Astrocyte (in vitro differentiated cells and primary cell): ENCODE results near the gene TRIM52. TPM values are rescaled to one million over a fixed set of nuclear protein-coding genes. Genes with fewer than 3 reads are reported as not detected.
"Not testable (repeated sequence)": the region's sequence is repeated elsewhere in the genome, so short reads cannot be mapped to it uniquely, and the experiment has no call there.

Experiments used
- DNase-seq: peaks from one replicate; pipeline ENCODE4 v3.0.0-alpha.2; 2010; ENCODE audit warnings: low read depth
- FAIRE-seq: peaks from 2 replicates; lab custom pipeline; 2011; peaks lifted over from hg19 to GRCh38; lab: Jason Lieb, UNC
- H2AFZ ChIP-seq: 2 replicates; pipeline ENCODE4 v1.6.0; 2012; ENCODE audit warnings: low read depth, low read length, inconsistent platforms
- H3K27ac ChIP-seq: 2 replicates; pipeline ENCODE4 v1.5.1; 2011; ENCODE audit warnings: low read depth, low read length, inconsistent platforms
- H3K27me3 ChIP-seq: 2 replicates; pipeline ENCODE4 v1.6.0; 2011; ENCODE audit warnings: low read length, inconsistent platforms; ENCODE audit not compliant: insufficient read depth
- H3K36me3 ChIP-seq: 2 replicates; pipeline ENCODE4 v1.5.1; 2011; ENCODE audit warnings: low read length, inconsistent platforms; ENCODE audit not compliant: insufficient read depth
- H3K4me1 ChIP-seq: 2 replicates; pipeline ENCODE4 v1.5.1; 2011; ENCODE audit warnings: low read length, inconsistent platforms; ENCODE audit not compliant: insufficient read depth
- H3K4me2 ChIP-seq: 2 replicates; pipeline ENCODE4 v1.6.0; 2012; ENCODE audit warnings: low read length, inconsistent platforms
- H3K4me3 ChIP-seq: 2 replicates; pipeline ENCODE4 v1.5.1; 2011; ENCODE audit warnings: low read depth, mild to moderate bottlenecking, low read length, inconsistent platforms; ENCODE audit not compliant: insufficient read depth
- H3K79me2 ChIP-seq: 2 replicates; pipeline ENCODE4 v1.6.0; 2012; ENCODE audit warnings: mild to moderate bottlenecking, low read length, inconsistent platforms; ENCODE audit not compliant: insufficient read depth
- H3K9ac ChIP-seq: 2 replicates; pipeline ENCODE4 v1.6.0; 2012; ENCODE audit warnings: mild to moderate bottlenecking, low read length, inconsistent platforms
- H3K9me3 ChIP-seq: 2 replicates; pipeline ENCODE4 v1.5.1; 2012; ENCODE audit warnings: low read depth, mild to moderate bottlenecking, low read length, inconsistent platforms; ENCODE audit not compliant: insufficient read depth
- H4K20me1 ChIP-seq: 2 replicates; pipeline ENCODE4 v1.6.0; 2012; ENCODE audit warnings: low read length, inconsistent platforms; ENCODE audit not compliant: insufficient read depth
- H3K27ac Mint-ChIP-seq: one replicate; pipeline ENCODE4 v1.8.0; 2021; ENCODE audit warnings: mild to moderate bottlenecking, mixed read lengths; ENCODE audit not compliant: unreplicated experiment
- H3K27me3 Mint-ChIP-seq: one replicate; pipeline ENCODE4 v1.8.0; 2021; ENCODE audit warnings: low read depth, mixed read lengths; ENCODE audit not compliant: unreplicated experiment
- H3K36me3 Mint-ChIP-seq: one replicate; pipeline ENCODE4 v1.8.0; 2021; ENCODE audit warnings: low read depth, mixed read lengths; ENCODE audit not compliant: unreplicated experiment
- H3K4me1 Mint-ChIP-seq: one replicate; pipeline ENCODE4 v1.8.0; 2021; ENCODE audit warnings: low read depth, mixed read lengths; ENCODE audit not compliant: unreplicated experiment
- H3K4me3 Mint-ChIP-seq: one replicate; pipeline ENCODE4 v1.8.0; 2021; ENCODE audit warnings: mild to moderate bottlenecking, moderate library complexity, mixed read lengths; ENCODE audit not compliant: unreplicated experiment
- H3K9me3 Mint-ChIP-seq: one replicate; pipeline ENCODE4 v1.8.0; 2021; ENCODE audit warnings: mild to moderate bottlenecking, mixed read lengths; ENCODE audit not compliant: unreplicated experiment
- EZH2 ChIP-seq: IDR thresholded peaks from 2 replicates; pipeline ENCODE4 v1.6.1; 2012; ENCODE audit warnings: mild to moderate bottlenecking, low read length, inconsistent platforms; ENCODE audit not compliant: insufficient read depth
- total RNA-seq: library from RNA; stranded (reverse); gene quantifications from 2 replicates; pipeline ENCODE4 v1.2.1, GENCODE V29; 2021
- TF ChIP-seq, protein P1 (sequence below): IDR thresholded peaks from 2 replicates; pipeline ENCODE4 v1.5.1; 2011; ENCODE audit warnings: low read depth, mild to moderate bottlenecking, inconsistent platforms, low read length, moderate library complexity; ENCODE audit not compliant: insufficient read depth

Gene TRIM52
- total RNA-seq, 1 donor from 2014 or later = 6.5 TPM

- Histone ChIP-seq H3K4me1 (no peaks in the 10 kb centered on the region), H3K4me2 (no peak overlapping the region), H2AFZ (no peak overlapping the region), H3K27ac (no peak overlapping the region), H3K4me3 (no peak overlapping the region), H3K79me2 (no peaks in the 10 kb centered on the region), H3K36me3 (no peaks in the 10 kb centered on the region), H3K27me3 (no peaks in the 10 kb centered on the region), H3K9ac (no peak overlapping the region), H4K20me1 (no peaks in the 10 kb centered on the region), H3K9me3 (no peaks in the 10 kb centered on the region)
- Mint-ChIP-seq H3K36me3 (no peaks in the 10 kb centered on the region), H3K9me3 (no peaks in the 10 kb centered on the region), H3K4me3 (no peak overlapping the region), H3K27me3 (no peaks in the 10 kb centered on the region), H3K4me1 (peaks cover 2% of the 10 kb centered on the region), H3K27ac (peak overlapping the region; percentile 83)
- FAIRE-seq (no peak), DNase-seq (no peak)
- TF ChIP-seq, protein P1, sequence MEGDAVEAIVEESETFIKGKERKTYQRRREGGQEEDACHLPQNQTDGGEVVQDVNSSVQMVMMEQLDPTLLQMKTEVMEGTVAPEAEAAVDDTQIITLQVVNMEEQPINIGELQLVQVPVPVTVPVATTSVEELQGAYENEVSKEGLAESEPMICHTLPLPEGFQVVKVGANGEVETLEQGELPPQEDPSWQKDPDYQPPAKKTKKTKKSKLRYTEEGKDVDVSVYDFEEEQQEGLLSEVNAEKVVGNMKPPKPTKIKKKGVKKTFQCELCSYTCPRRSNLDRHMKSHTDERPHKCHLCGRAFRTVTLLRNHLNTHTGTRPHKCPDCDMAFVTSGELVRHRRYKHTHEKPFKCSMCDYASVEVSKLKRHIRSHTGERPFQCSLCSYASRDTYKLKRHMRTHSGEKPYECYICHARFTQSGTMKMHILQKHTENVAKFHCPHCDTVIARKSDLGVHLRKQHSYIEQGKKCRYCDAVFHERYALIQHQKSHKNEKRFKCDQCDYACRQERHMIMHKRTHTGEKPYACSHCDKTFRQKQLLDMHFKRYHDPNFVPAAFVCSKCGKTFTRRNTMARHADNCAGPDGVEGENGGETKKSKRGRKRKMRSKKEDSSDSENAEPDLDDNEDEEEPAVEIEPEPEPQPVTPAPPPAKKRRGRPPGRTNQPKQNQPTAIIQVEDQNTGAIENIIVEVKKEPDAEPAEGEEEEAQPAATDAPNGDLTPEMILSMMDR = no peak
- TF ChIP-seq EZH2 = no peak
Observed at GRCh38 chr5:181281984-181282316, 21.0 kb upstream of the TRIM52 start.

- FAIRE-seq (no peak), DNase-seq (no peak)
- Histone ChIP-seq H3K36me3 (no peaks in the 10 kb centered on the region), H3K9me3 (no peaks in the 10 kb centered on the region), H3K9ac (no peak overlapping the region), H3K4me1 (no peaks in the 10 kb centered on the region), H2AFZ (no peak overlapping the region), H3K4me3 (no peak overlapping the region), H3K79me2 (no peaks in the 10 kb centered on the region), H3K27me3 (no peaks in the 10 kb centered on the region), H3K27ac (no peak overlapping the region), H3K4me2 (no peak overlapping the region), H4K20me1 (no peaks in the 10 kb centered on the region)
- Mint-ChIP-seq H3K9me3 (no peaks in the 10 kb centered on the region), H3K27me3 (no peaks in the 10 kb centered on the region), H3K4me1 (peaks cover 2% of the 10 kb centered on the region), H3K36me3 (no peaks in the 10 kb centered on the region), H3K27ac (peak overlapping the region; percentile 83), H3K4me3 (no peak overlapping the region)
- no peak for TF ChIP-seq EZH2
- TF ChIP-seq, protein P1 = no peak
Observed at GRCh38 chr5:181281077-181281983, 20.4 kb upstream of the TRIM52 start.

DNA sequence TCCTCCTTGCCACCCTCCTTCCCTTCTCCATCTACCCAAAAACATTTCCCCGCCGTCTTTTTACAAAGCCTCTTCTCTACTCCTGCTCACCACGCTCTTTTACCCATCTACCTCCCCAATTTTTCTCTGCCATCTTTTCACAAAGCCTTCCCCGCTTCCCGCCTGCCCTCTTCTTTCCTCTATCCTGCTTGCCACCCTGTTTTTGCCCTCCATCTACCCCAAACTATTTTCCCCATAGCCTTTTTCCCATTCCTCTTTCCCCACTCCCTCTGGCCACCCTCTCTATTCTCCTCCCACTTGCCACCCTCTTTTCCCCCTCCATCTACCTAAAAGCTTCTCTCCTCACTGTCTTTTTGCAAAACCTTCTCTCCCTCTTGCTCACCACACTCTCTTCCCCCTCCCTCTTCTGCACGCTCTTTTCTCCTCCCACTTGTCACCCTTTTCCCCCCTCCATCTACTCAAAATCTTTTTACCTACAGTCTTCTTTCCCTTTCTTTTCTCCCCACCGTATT is 19.4 kb upstream of the TRIM52 start:
- H4K20me1 ChIP-seq = no peaks in the 10 kb centered on the region
- no peak overlapping the region for H3K9ac ChIP-seq
- no peaks in the 10 kb centered on the region for H3K9me3 Mint-ChIP-seq
- no peaks in the 10 kb centered on the region for H3K36me3 Mint-ChIP-seq
- no peak overlapping the region for H3K27ac ChIP-seq
- no peaks in the 10 kb centered on the region for H3K4me1 ChIP-seq
- H3K79me2 ChIP-seq = no peaks in the 10 kb centered on the region
- no peak overlapping the region for H3K27ac Mint-ChIP-seq
- no peak for TF ChIP-seq EZH2
- TF ChIP-seq, protein P1 = no peak
- no peak for FAIRE-seq
- H3K27me3 ChIP-seq = no peaks in the 10 kb centered on the region
- no peak overlapping the region for H3K4me2 ChIP-seq
- H3K9me3 ChIP-seq = no peaks in the 10 kb centered on the region
- DNase-seq = no peak
- H3K4me3 ChIP-seq = no peak overlapping the region
- no peaks in the 10 kb centered on the region for H3K36me3 ChIP-seq
- H3K4me1 Mint-ChIP-seq = peaks cover 2% of the 10 kb centered on the region
- H2AFZ ChIP-seq = no peak overlapping the region
- H3K27me3 Mint-ChIP-seq = no peaks in the 10 kb centered on the region
- no peak overlapping the region for H3K4me3 Mint-ChIP-seq

DNA sequence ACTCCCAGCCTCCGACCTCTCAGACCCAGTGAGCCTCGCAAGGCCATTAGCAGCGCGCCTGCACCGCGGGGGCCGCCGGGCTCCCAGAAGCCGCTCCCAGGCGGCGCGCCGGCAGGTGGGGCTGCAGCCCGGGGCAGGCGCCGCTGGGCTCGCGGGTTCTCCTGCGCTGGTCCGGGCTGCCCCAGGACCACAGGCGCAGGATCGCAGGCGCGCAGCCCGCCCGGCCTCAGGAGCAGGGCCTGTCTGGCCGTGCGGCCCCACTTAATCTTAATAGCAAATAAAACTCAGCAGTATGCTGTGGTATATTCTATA is 12.4 kb upstream of the TRIM52 start:
- H3K36me3 ChIP-seq, H3K4me2 ChIP-seq, H3K27me3 ChIP-seq, H3K27ac Mint-ChIP-seq, H3K79me2 ChIP-seq, H3K27ac ChIP-seq, H4K20me1 ChIP-seq, DNase-seq, H3K4me1 Mint-ChIP-seq, H2AFZ ChIP-seq, H3K9me3 Mint-ChIP-seq, FAIRE-seq, H3K9me3 ChIP-seq, H3K36me3 Mint-ChIP-seq, H3K4me3 ChIP-seq, H3K27me3 Mint-ChIP-seq, H3K9ac ChIP-seq, H3K4me1 ChIP-seq: not testable (repeated sequence)
- peak overlapping the region; percentile 57 for H3K4me3 Mint-ChIP-seq
